Nephron (organoid): ENCODE results near the gene PHOSPHO2.
A peak's percentile ranks its signal among the peaks of the same experiment; 100 is the strongest.

Source experiments
- H3K27ac Mint-ChIP-seq, 3 experiments: 2 replicates each; pipeline ENCODE4 v1.8.0; 2020; ENCODE audit warnings: mixed read lengths in 3 of 3, mild to moderate bottlenecking in 2 of 3, moderate library complexity in 1 of 3
- H3K27me3 Mint-ChIP-seq: 2 replicates; pipeline ENCODE4 v1.8.0; 2021; ENCODE audit warnings: low read depth, mild to moderate bottlenecking, moderate library complexity, mixed read lengths
- H3K36me3 Mint-ChIP-seq: 2 replicates; pipeline ENCODE4 v1.8.0; 2020; ENCODE audit warnings: low read depth, mixed read lengths
- H3K4me1 Mint-ChIP-seq: 2 replicates; pipeline ENCODE4 v1.8.0; 2020; ENCODE audit warnings: mixed read lengths
- H3K4me3 Mint-ChIP-seq, 3 experiments: 2 replicates each; pipeline ENCODE4 v1.8.0; 2020; ENCODE audit warnings: mild to moderate bottlenecking in 3 of 3, mixed read lengths in 3 of 3, moderate library complexity in 2 of 3
- H3K9me3 Mint-ChIP-seq: 2 replicates; pipeline ENCODE4 v1.8.0; 2020; ENCODE audit warnings: mixed read lengths
- CTCF ChIP-seq, 3 experiments: fragments of 200-600 bp; sonication (generic); IDR thresholded peaks; one replicate each; pipeline ENCODE4 v1.5.0; 2021; ENCODE audit warnings: antibody characterized with exemption in 3 of 3; ENCODE audit not compliant: unreplicated experiment in 3 of 3

PHOSPHO2 gene

GRCh38 chr2:169735623-169736022 is 41.4 kb downstream of the PHOSPHO2 start:
- no peaks in the 10 kb centered on the region for H3K9me3 Mint-ChIP-seq
- H3K27ac Mint-ChIP-seq: peak overlapping the region; percentile 2 to 16 (median 14)
- peaks cover 9% of the 10 kb centered on the region for H3K27me3 Mint-ChIP-seq
- peaks cover 32% of the 10 kb centered on the region for H3K4me1 Mint-ChIP-seq
- peaks cover 12% of the 10 kb centered on the region for H3K36me3 Mint-ChIP-seq
- TF ChIP-seq CTCF (IDR thresholded peaks at IDR 0.05; ENCODE audit: unreplicated experiment in 3 of 3): no peak
- peak overlapping the region; percentile 71 to 97 (median 93) for H3K4me3 Mint-ChIP-seq

GRCh38 chr2:169736902-169737301 is 42.6 kb downstream of the PHOSPHO2 start:
- peaks cover 20% of the 10 kb centered on the region for H3K36me3 Mint-ChIP-seq
- peak overlapping the region; percentile 2 to 65 (median 23) for H3K27ac Mint-ChIP-seq
- peaks cover 8% of the 10 kb centered on the region for H3K27me3 Mint-ChIP-seq
- peaks cover 32% of the 10 kb centered on the region for H3K4me1 Mint-ChIP-seq
- H3K4me3 Mint-ChIP-seq: peak overlapping the region; percentile 71 to 97 (median 93)
- H3K9me3 Mint-ChIP-seq: no peaks in the 10 kb centered on the region
- TF ChIP-seq CTCF (IDR thresholded peaks at IDR 0.05; ENCODE audit: unreplicated experiment in 3 of 3): no peak

GRCh38 chr2:169738566-169739229 is 44.4 kb downstream of the PHOSPHO2 start:
- no peaks in the 10 kb centered on the region for H3K9me3 Mint-ChIP-seq
- no peak for TF ChIP-seq CTCF (IDR thresholded peaks at IDR 0.05; ENCODE audit: unreplicated experiment in 3 of 3)
- H3K36me3 Mint-ChIP-seq: peaks cover 24% of the 10 kb centered on the region
- peak overlapping the region in 2 of 3 experiments; percentile 1 to 6 for H3K27ac Mint-ChIP-seq
- no peaks in the 10 kb centered on the region for H3K27me3 Mint-ChIP-seq
- peak overlapping the region in 2 of 3 experiments; percentile 16 to 30 for H3K4me3 Mint-ChIP-seq
- H3K4me1 Mint-ChIP-seq: peaks cover 32% of the 10 kb centered on the region

- Mint-ChIP-seq H3K4me1 (peaks cover 32% of the 10 kb centered on the region), H3K36me3 (peaks cover 31% of the 10 kb centered on the region), H3K27ac (peak overlapping the region in 2 of 3 experiments; percentile 1 to 6), H3K4me3 (peak overlapping the region; percentile 15 to 30 (median 16)), H3K27me3 (no peaks in the 10 kb centered on the region), H3K9me3 (no peaks in the 10 kb centered on the region)
- no peak for TF ChIP-seq CTCF (IDR thresholded peaks at IDR 0.05; ENCODE audit: unreplicated experiment in 3 of 3)
Measured at GRCh38 chr2:169739351-169739750, 45.1 kb downstream of the PHOSPHO2 start.

- no peak overlapping the region for H3K4me3 Mint-ChIP-seq
- no peaks in the 10 kb centered on the region for H3K27me3 Mint-ChIP-seq
- H3K9me3 Mint-ChIP-seq: no peaks in the 10 kb centered on the region
- H3K36me3 Mint-ChIP-seq: peaks cover 55% of the 10 kb centered on the region
- no peak overlapping the region for H3K27ac Mint-ChIP-seq
- no peak for TF ChIP-seq CTCF (IDR thresholded peaks at IDR 0.05; ENCODE audit: unreplicated experiment in 3 of 3)
- peaks cover 9% of the 10 kb centered on the region for H3K4me1 Mint-ChIP-seq
Measured at GRCh38 chr2:169743549-169743948, 49.3 kb downstream of the PHOSPHO2 start.

GRCh38 chr2:169746240-169746639 is 52.0 kb downstream of the PHOSPHO2 start:
- H3K4me1 Mint-ChIP-seq: no peaks in the 10 kb centered on the region
- no peaks in the 10 kb centered on the region for H3K27me3 Mint-ChIP-seq
- no peaks in the 10 kb centered on the region for H3K9me3 Mint-ChIP-seq
- no peak for TF ChIP-seq CTCF (IDR thresholded peaks at IDR 0.05; ENCODE audit: unreplicated experiment in 3 of 3)
- no peak overlapping the region for H3K27ac Mint-ChIP-seq
- no peak overlapping the region for H3K4me3 Mint-ChIP-seq
- peaks cover 55% of the 10 kb centered on the region for H3K36me3 Mint-ChIP-seq
